ENCODE results near the gene GARNL3. TPM values are rescaled to one million over a fixed set of nuclear protein-coding genes. Genes with fewer than 3 reads are reported as not detected.

Gene GARNL3
- total RNA-seq, 1 donor from 2014 or later: 19.7 TPM

DNA sequence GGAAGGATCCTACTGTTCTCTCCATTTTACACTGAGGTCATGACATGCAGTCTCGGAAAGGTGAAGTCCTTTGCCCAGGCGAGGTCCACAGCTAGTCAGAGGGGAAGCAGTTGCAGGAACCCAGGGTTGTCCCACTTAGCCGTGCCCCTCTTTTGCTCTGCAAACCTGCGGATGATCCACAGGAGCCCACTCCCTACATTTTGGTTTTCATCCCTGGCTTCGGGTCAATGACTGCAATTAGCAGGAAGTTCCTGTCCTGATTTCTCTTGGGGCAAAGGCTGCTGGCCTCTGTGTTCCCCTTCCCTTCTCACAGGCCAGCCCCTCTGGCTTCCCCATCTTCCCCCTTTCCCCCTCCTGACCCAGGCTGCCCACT, 133.7 kb downstream of the GARNL3 start:
- Mint-ChIP-seq H3K27me3 (no peaks in the 10 kb centered on the region), H3K36me3 (no peaks in the 10 kb centered on the region), H3K27ac (peak overlapping the region; percentile 77), H3K9me3 (no peaks in the 10 kb centered on the region), H3K4me1 (ENCODE audit: unreplicated experiment) (peaks cover 5% of the 10 kb centered on the region), H3K4me3 (peak overlapping the region; percentile 91)
- TF ChIP-seq, protein P1, sequence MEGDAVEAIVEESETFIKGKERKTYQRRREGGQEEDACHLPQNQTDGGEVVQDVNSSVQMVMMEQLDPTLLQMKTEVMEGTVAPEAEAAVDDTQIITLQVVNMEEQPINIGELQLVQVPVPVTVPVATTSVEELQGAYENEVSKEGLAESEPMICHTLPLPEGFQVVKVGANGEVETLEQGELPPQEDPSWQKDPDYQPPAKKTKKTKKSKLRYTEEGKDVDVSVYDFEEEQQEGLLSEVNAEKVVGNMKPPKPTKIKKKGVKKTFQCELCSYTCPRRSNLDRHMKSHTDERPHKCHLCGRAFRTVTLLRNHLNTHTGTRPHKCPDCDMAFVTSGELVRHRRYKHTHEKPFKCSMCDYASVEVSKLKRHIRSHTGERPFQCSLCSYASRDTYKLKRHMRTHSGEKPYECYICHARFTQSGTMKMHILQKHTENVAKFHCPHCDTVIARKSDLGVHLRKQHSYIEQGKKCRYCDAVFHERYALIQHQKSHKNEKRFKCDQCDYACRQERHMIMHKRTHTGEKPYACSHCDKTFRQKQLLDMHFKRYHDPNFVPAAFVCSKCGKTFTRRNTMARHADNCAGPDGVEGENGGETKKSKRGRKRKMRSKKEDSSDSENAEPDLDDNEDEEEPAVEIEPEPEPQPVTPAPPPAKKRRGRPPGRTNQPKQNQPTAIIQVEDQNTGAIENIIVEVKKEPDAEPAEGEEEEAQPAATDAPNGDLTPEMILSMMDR (conservative IDR thresholded peaks at IDR 0.05): no peak
- no peak for DNase-seq (ENCODE audit: extremely low spot score, unreplicated experiment)

DNA sequence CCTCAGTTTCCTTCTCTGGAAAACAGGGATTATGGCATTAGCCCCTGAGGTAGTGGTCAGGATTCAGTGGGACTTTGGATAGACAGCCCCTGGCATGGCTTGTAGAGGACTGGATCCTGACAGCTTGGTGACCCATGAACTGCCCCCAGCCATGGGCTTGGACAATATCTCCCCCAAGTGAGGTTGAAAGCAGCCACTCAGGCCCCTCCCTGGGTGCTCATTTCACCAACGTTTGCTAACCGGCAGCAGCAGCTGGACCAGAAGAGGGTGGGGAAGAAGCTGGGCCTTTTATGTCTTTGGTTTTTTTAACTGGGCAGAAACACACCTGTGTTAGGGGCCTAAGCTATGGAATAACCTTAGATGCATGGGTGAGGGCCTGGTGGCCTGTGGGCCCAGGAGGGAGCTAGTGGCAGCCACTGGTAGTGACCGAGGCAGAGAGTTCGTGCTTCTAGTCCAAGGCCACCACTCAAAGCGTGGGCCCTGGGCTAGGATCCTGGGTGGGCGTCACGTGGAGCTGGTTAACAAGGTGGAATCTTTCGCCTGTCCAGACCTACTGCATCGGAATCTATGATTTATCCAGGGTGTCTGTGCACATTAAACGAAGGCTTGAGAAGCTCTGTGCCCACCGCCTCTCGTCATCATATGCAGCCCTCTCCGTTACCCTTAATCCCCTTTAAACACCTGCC, 134.3 kb downstream of the GARNL3 start:
- Mint-ChIP-seq H3K4me1 (ENCODE audit: unreplicated experiment) (peaks cover under 1% of the 10 kb centered on the region), H3K4me3 (peak overlapping the region; percentile 91), H3K27ac (peak overlapping the region; percentile 77), H3K27me3 (no peaks in the 10 kb centered on the region), H3K36me3 (no peaks in the 10 kb centered on the region), H3K9me3 (no peaks in the 10 kb centered on the region)
- TF ChIP-seq, protein P1 (conservative IDR thresholded peaks at IDR 0.05): no peak
- no peak for DNase-seq (ENCODE audit: extremely low spot score, unreplicated experiment)

DNA sequence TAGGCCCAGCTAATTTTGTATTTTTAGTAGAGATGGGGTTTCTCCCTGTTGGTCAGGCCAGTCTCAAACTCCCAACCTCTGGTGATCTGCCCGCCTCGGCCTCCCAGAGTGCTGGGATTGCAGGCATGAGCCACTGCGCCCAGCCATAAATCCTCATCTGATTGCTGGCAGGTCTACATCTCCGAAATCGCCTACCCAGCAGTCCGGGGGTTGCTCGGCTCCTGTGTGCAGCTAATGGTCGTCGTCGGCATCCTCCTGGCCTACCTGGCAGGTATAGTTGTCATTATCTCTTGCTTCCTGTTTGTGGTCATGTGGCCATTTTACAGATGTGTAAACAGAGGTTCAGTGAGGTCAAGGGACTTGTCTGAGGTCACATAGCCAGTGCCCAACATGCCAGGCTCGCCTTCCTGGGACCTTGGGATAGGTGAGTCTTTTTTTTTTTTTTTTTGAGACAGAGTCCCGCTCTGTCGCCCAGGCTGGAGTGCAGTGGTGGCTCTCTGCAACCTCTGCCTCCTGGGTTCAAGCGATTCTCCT, 135.2 kb downstream of the GARNL3 start:
- no peaks in the 10 kb centered on the region for H3K4me1 Mint-ChIP-seq (ENCODE audit: unreplicated experiment)
- H3K27me3 Mint-ChIP-seq: no peaks in the 10 kb centered on the region
- no peak overlapping the region for H3K27ac Mint-ChIP-seq
- no peaks in the 10 kb centered on the region for H3K9me3 Mint-ChIP-seq
- no peaks in the 10 kb centered on the region for H3K36me3 Mint-ChIP-seq
- DNase-seq (ENCODE audit: extremely low spot score, unreplicated experiment): no peak
- TF ChIP-seq, protein P1 (conservative IDR thresholded peaks at IDR 0.05): no peak
- H3K4me3 Mint-ChIP-seq: peak overlapping the region; percentile 31

DNA sequence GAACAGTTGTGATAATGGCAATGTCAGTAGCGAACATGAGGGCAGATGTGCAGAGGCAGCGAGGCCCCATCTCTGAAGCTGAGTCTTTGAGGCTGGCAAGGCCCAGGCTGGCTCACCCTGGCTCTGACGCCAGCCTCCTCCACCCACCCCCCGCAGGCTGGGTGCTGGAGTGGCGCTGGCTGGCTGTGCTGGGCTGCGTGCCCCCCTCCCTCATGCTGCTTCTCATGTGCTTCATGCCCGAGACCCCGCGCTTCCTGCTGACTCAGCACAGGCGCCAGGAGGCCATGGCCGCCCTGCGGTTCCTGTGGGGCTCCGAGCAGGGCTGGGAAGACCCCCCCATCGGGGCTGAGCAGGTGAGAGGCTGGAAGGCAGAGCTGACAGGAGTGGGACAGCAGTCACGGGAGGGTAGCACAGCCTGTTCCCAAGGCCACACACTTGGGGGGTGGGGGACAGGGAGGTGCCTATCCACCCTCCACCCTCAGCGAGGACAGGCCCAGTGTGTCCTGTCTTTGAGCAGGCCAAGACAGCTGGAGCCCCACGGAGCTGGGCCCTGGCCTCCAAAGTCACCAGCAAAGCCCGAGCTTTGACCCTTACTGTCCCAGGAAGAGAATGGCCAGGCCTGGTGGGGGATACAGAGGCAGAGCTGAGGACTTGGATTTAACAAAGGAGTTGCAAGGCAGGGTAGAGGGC, 138.0 kb downstream of the GARNL3 start:
- no peaks in the 10 kb centered on the region for H3K27me3 Mint-ChIP-seq
- H3K27ac Mint-ChIP-seq: no peak overlapping the region
- no peaks in the 10 kb centered on the region for H3K9me3 Mint-ChIP-seq
- no peak overlapping the region for H3K4me3 Mint-ChIP-seq
- TF ChIP-seq, protein P1 (conservative IDR thresholded peaks at IDR 0.05): no peak
- H3K36me3 Mint-ChIP-seq: no peaks in the 10 kb centered on the region
- H3K4me1 Mint-ChIP-seq (ENCODE audit: unreplicated experiment): peaks cover 2% of the 10 kb centered on the region
- DNase-seq (ENCODE audit: extremely low spot score, unreplicated experiment): no peak

DNA sequence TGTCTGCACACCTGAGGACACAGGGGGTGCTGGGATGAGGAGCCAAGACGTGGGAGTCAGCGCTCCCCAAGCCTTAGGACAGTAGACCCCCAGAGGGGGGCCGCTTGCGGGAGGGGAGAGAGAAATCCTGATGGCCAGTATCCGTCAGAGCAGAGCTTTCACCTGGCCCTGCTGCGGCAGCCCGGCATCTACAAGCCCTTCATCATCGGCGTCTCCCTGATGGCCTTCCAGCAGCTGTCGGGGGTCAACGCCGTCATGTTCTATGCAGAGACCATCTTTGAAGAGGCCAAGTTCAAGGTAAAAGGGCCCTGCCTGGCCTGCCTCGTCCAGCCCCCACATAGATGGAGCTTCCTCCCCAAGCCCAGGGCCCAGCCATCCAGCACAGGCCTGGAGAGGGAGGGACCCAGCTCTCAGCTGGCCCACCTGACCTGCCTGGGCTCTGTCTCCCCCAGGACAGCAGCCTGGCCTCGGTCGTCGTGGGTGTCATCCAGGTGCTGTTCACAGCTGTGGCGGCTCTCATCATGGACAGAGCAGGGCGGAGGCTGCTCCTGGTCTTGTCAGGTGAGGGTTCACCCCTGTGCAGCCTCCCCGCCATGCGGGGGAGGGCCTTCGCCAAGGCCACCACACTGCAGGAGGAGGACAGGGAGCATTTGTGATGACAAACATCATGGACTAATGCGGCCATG, 139.1 kb downstream of the GARNL3 start:
- H3K36me3 Mint-ChIP-seq: no peaks in the 10 kb centered on the region
- no peaks in the 10 kb centered on the region for H3K9me3 Mint-ChIP-seq
- no peak overlapping the region for H3K27ac Mint-ChIP-seq
- peaks cover 3% of the 10 kb centered on the region for H3K4me1 Mint-ChIP-seq (ENCODE audit: unreplicated experiment)
- no peak overlapping the region for H3K4me3 Mint-ChIP-seq
- DNase-seq (ENCODE audit: extremely low spot score, unreplicated experiment): no peak
- H3K27me3 Mint-ChIP-seq: no peaks in the 10 kb centered on the region
- TF ChIP-seq, protein P1 (conservative IDR thresholded peaks at IDR 0.05): no peak

Data from type B pancreatic cell (in vitro differentiated cells).